ENCODE results near the gene EMP1.

Gene EMP1

DNA sequence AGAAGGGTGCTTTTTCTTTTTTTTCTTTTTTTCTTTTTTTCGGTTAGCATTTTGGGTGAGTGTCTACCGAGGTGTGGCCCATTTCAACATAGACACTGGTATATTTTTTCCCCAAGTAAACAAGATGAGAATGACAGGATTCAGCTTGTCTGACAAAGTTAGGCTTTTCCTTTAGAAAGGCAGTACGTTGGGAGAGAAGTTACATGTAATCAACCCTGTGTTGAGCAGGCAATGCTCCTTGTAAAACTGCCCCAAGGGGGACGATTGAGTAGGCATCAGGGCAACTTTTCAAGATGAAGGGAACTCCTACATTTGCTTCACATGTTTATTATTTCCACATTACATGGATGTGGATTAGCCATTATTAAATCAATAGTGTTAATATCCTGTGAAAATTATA, 1.7 kb downstream of the EMP1 start:
- peaks cover 33% of the 10 kb centered on the region for H3K36me3 ChIP-seq (ENCODE audit: control insufficient read depth, insufficient read depth, low read length)
- no peak overlapping the region for H3K27ac ChIP-seq (ENCODE audit: low read depth, low read length, severe bottlenecking)
- WGBS, 2 experiments (ENCODE audit: insufficient coverage in 2 of 2) = 60 to 74% methylated on average over 1 to 2 of the region's 4 CpGs
- H3K9me3 ChIP-seq (ENCODE audit: control insufficient read depth, low read length) = no peaks in the 10 kb centered on the region
- peak overlapping the region; percentile 53 for H3K4me3 ChIP-seq (ENCODE audit: extremely low read depth, insufficient read depth, low read length, poor library complexity, severe bottlenecking)
- peaks cover 73% of the 10 kb centered on the region for H3K4me1 ChIP-seq (ENCODE audit: control insufficient read depth, insufficient read depth, low read length, poor library complexity, severe bottlenecking)

DNA sequence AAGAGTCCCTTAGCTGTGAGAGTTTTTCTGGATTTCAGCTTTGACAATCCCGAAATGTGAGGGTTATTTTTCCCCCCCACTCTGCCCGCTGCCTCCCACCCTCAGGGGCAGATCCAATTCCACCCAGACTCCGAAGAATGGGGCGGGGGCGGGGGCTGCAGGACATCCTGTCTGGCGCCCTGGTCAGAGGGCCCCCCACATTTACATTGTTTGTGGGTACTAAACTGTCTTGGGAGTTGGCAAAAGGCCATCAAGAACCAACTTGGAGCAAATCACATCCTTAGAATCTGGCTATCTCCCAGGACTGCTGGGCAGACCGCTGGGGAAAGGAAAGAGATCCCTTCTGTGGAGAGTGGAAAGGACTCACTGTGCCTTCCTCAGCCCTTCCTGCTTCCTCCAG, 2.4 kb downstream of the EMP1 start:
- Histone ChIP-seq H3K9me3 (ENCODE audit: control insufficient read depth, low read length) (no peaks in the 10 kb centered on the region), H3K27ac (ENCODE audit: low read depth, low read length, severe bottlenecking) (no peak overlapping the region), H3K4me3 (ENCODE audit: extremely low read depth, insufficient read depth, low read length, poor library complexity, severe bottlenecking) (peak overlapping the region; percentile 53), H3K4me1 (ENCODE audit: control insufficient read depth, insufficient read depth, low read length, poor library complexity, severe bottlenecking) (peaks cover 74% of the 10 kb centered on the region), H3K36me3 (ENCODE audit: control insufficient read depth, insufficient read depth, low read length) (peaks cover 39% of the 10 kb centered on the region)
- 87 to 100% methylated on average over 1 to 5 of the region's 7 CpGs for WGBS, 2 experiments (ENCODE audit: insufficient coverage in 2 of 2)

- Histone ChIP-seq H3K36me3 (ENCODE audit: control insufficient read depth, insufficient read depth, low read length) (peaks cover 44% of the 10 kb centered on the region), H3K9me3 (ENCODE audit: control insufficient read depth, low read length) (no peaks in the 10 kb centered on the region), H3K27ac (ENCODE audit: low read depth, low read length, severe bottlenecking) (no peak overlapping the region), H3K4me3 (ENCODE audit: extremely low read depth, insufficient read depth, low read length, poor library complexity, severe bottlenecking) (peak overlapping the region; percentile 53), H3K4me1 (ENCODE audit: control insufficient read depth, insufficient read depth, low read length, poor library complexity, severe bottlenecking) (peaks cover 74% of the 10 kb centered on the region)
- 85 to 100% methylated on average over 1 of the region's 2 CpGs for WGBS, 2 experiments (ENCODE audit: insufficient coverage in 2 of 2)
Measured at GRCh38 chr12:13199592-13199991, 3.1 kb downstream of the EMP1 start.

DNA sequence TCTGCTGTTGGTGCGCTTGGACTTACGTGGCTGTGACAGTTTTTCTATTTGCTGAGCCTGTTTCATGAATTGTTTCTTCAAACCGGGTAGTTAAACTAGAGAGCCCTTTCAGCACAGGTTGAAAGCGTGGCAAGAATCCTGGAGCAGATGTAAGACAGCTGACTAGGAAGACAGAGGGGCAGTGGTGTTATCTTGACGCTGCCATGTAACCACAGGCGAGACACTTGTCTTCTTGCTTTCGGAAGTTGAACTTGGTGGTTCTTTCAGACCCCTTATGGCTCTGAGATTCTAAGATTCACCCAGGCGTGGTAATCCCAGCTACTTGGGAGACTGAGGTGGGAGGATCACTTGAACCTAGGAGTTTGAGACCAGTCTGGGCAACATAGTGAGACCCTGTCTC, 4.3 kb downstream of the EMP1 start:
- Histone ChIP-seq H3K4me3 (ENCODE audit: extremely low read depth, insufficient read depth, low read length, poor library complexity, severe bottlenecking) (peak overlapping the region; percentile 14), H3K27ac (ENCODE audit: low read depth, low read length, severe bottlenecking) (no peak overlapping the region), H3K9me3 (ENCODE audit: control insufficient read depth, low read length) (no peaks in the 10 kb centered on the region), H3K4me1 (ENCODE audit: control insufficient read depth, insufficient read depth, low read length, poor library complexity, severe bottlenecking) (peaks cover 73% of the 10 kb centered on the region), H3K36me3 (ENCODE audit: control insufficient read depth, insufficient read depth, low read length) (peaks cover 47% of the 10 kb centered on the region)
- 88 to 92% methylated on average over 8 of the region's 8 CpGs for WGBS, 2 experiments (ENCODE audit: insufficient coverage in 2 of 2)

DNA sequence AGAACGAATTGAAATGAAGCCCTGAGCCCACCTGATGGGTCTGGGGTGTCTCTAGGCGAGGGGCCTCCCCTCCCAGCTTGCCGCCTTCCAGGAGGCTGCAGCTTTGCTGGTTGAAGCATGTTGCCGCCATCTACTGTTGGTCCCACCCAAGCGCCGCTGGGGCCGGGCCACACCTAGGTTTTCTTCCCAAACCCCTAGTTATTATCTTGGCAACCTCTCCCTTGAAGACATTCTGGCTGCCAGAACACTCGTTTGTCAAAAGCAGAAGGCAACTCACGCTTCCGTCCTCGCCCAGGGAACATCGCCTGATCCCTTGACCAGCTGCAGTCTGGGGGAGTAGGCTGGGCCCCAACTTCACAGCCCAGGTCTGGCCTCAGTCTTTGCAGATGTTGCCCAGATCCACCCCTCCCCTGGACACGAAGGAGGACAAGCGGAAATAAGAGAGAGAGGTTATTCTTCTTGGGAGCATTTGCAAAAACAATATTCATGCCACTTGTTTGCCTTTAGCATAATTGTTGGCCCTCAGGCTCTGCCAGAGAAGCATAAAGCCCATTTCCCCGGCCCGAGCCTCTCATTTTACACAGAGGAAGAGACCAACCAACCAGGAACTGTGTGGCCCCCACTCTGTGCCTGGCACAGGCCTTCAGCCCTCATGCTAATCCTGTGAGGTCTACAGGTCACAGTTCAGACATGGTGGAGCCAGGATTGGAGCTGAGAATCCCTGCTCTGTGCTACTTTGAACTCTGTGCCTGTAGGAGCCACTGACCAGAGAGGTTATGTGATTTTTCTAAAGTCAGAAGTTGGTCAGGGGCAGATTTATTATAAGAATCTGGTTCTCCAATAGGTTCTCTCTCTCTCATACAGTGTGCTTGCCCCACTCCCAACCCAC, 6.8 kb downstream of the EMP1 start:
- WGBS, 2 experiments (ENCODE audit: insufficient coverage in 2 of 2) = 57 to 62% methylated on average over 12 to 14 of the region's 16 CpGs
- Histone ChIP-seq H3K4me1 (ENCODE audit: control insufficient read depth, insufficient read depth, low read length, poor library complexity, severe bottlenecking) (peaks cover 94% of the 10 kb centered on the region), H3K9me3 (ENCODE audit: control insufficient read depth, low read length) (no peaks in the 10 kb centered on the region), H3K36me3 (ENCODE audit: control insufficient read depth, insufficient read depth, low read length) (peaks cover 61% of the 10 kb centered on the region), H3K4me3 (ENCODE audit: extremely low read depth, insufficient read depth, low read length, poor library complexity, severe bottlenecking) (no peak overlapping the region), H3K27ac (ENCODE audit: low read depth, low read length, severe bottlenecking) (peak overlapping the region; percentile 95)

- WGBS, 2 experiments (ENCODE audit: insufficient coverage in 2 of 2) = 42 to 44% methylated on average over 5 to 9 of the region's 12 CpGs
- Histone ChIP-seq H3K36me3 (ENCODE audit: control insufficient read depth, insufficient read depth, low read length) (peaks cover 61% of the 10 kb centered on the region), H3K9me3 (ENCODE audit: control insufficient read depth, low read length) (no peaks in the 10 kb centered on the region), H3K4me3 (ENCODE audit: extremely low read depth, insufficient read depth, low read length, poor library complexity, severe bottlenecking) (no peak overlapping the region), H3K27ac (ENCODE audit: low read depth, low read length, severe bottlenecking) (peak overlapping the region; percentile 95), H3K4me1 (ENCODE audit: control insufficient read depth, insufficient read depth, low read length, poor library complexity, severe bottlenecking) (peaks cover 95% of the 10 kb centered on the region)
Measured at GRCh38 chr12:13204428-13204827, 7.9 kb downstream of the EMP1 start.

GRCh38 chr12:13205809-13206559, 9.5 kb downstream of the EMP1 start:
- Histone ChIP-seq H3K4me1 (ENCODE audit: control insufficient read depth, insufficient read depth, low read length, poor library complexity, severe bottlenecking) (peaks cover 95% of the 10 kb centered on the region), H3K9me3 (ENCODE audit: control insufficient read depth, low read length) (no peaks in the 10 kb centered on the region), H3K4me3 (ENCODE audit: extremely low read depth, insufficient read depth, low read length, poor library complexity, severe bottlenecking) (no peak overlapping the region), H3K27ac (ENCODE audit: low read depth, low read length, severe bottlenecking) (peak overlapping the region; percentile 95), H3K36me3 (ENCODE audit: control insufficient read depth, insufficient read depth, low read length) (peaks cover 60% of the 10 kb centered on the region)
- 48 to 100% methylated on average over 2 to 3 of the region's 3 CpGs for WGBS, 2 experiments (ENCODE audit: insufficient coverage in 2 of 2)

- peaks cover 93% of the 10 kb centered on the region for H3K4me1 ChIP-seq (ENCODE audit: control insufficient read depth, insufficient read depth, low read length, poor library complexity, severe bottlenecking)
- H3K4me3 ChIP-seq (ENCODE audit: extremely low read depth, insufficient read depth, low read length, poor library complexity, severe bottlenecking) = no peak overlapping the region
- 55 to 80% methylated on average over 1 of the region's 1 CpG for WGBS, 2 experiments (ENCODE audit: insufficient coverage in 2 of 2)
- H3K36me3 ChIP-seq (ENCODE audit: control insufficient read depth, insufficient read depth, low read length) = peaks cover 64% of the 10 kb centered on the region
- H3K9me3 ChIP-seq (ENCODE audit: control insufficient read depth, low read length) = no peaks in the 10 kb centered on the region
- peak overlapping the region; percentile 95 for H3K27ac ChIP-seq (ENCODE audit: low read depth, low read length, severe bottlenecking)
Measured at GRCh38 chr12:13206560-13206897, 10.0 kb downstream of the EMP1 start.

DNA sequence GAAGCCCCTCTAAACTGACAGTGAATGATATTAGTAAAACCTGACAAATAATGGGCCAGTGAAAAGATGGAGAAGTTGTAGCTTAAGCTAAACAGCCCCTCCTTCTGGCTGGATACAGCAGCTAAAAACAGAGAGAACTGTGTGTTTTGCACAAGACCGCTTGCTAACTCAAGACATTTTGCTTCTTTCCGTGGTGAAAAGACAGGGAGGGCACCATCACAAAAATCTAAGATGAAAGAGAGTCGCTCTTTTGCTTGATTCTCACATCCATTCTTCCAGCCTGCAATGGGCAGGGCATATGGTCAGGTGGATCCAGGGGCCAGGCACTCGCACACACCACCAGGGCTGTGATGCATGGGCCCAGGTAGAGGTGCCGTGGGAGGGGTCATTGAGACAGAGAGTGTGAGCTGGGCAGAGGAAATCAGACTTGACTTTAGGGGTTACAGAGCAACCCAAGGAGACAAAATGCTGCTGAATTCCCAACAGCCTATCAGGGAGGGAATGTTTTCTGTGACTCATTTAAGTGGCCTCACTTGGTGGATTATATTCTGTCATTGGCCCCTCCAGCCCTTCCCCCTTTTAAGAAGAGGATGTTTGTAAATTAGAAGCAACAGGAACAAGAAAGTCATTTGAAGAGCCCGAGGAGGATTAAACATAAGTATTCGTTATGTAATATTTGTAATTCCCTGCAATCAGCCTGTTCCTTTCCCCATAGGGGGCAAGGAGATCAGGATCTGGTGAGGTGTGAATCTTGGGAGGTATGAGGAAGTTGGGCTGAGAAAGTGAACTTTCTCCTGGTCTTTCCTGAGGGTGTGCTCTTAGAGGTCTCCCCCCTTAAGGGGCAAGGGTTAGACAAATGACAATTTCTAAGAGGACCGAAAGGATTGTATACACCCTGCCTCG, 12.3 kb downstream of the EMP1 start:
- H3K9me3 ChIP-seq (ENCODE audit: control insufficient read depth, low read length) = no peaks in the 10 kb centered on the region
- no peak overlapping the region for H3K4me3 ChIP-seq (ENCODE audit: extremely low read depth, insufficient read depth, low read length, poor library complexity, severe bottlenecking)
- H3K36me3 ChIP-seq (ENCODE audit: control insufficient read depth, insufficient read depth, low read length) = peaks cover 69% of the 10 kb centered on the region
- peak overlapping the region; percentile 42 for H3K27ac ChIP-seq (ENCODE audit: low read depth, low read length, severe bottlenecking)
- 76 to 87% methylated on average over 5 to 7 of the region's 9 CpGs for WGBS, 2 experiments (ENCODE audit: insufficient coverage in 2 of 2)
- peaks cover 75% of the 10 kb centered on the region for H3K4me1 ChIP-seq (ENCODE audit: control insufficient read depth, insufficient read depth, low read length, poor library complexity, severe bottlenecking)

DNA sequence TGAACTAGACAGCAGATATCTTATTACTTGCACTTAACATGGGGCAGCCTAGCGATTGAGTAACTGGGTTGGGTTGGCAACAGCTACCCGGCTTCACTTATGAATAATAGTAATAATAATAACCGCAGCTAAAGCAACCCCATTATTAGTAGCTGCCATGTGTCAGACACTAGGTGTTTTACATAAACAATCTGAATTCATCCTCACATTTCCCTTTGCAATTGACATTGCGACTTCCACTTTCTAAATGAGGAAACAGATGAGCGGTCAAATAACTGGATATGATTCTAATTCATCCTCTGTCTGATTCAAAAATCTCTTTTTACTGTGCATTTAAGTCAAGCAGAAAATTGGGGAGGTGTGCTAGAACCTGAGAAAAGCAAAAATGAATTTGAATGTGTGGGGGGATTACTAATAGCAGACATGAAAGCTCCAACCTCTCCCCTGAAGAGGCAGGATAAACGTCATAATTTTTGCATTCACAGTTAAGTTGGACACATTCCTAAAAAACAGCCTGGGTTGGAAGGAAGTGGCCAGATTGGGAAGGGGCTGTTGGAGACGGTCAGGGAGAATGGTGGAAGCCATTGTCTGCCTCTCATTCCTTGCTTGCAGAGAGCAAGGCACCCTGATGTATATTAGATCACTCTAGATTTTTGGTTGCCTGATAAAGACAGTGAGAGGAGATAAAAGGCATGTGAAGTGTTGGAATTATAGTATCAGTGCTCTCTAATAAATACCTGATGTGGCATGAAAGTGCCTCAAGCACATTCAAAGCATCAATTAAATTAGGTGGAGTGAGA, 13.1 kb downstream of the EMP1 start:
- WGBS, 2 experiments (ENCODE audit: insufficient coverage in 2 of 2) = 65 to 88% methylated on average over 4 of the region's 7 CpGs
- peak overlapping the region; percentile 30 for H3K27ac ChIP-seq (ENCODE audit: low read depth, low read length, severe bottlenecking)
- H3K9me3 ChIP-seq (ENCODE audit: control insufficient read depth, low read length) = no peaks in the 10 kb centered on the region
- no peak overlapping the region for H3K4me3 ChIP-seq (ENCODE audit: extremely low read depth, insufficient read depth, low read length, poor library complexity, severe bottlenecking)
- H3K36me3 ChIP-seq (ENCODE audit: control insufficient read depth, insufficient read depth, low read length) = peaks cover 71% of the 10 kb centered on the region
- H3K4me1 ChIP-seq (ENCODE audit: control insufficient read depth, insufficient read depth, low read length, poor library complexity, severe bottlenecking) = peaks cover 67% of the 10 kb centered on the region

Measured in mesodermal cell (in vitro differentiated cells).